ENCODE results near the gene FBXO46. TPM values are rescaled to one million over a fixed set of nuclear protein-coding genes. Genes with fewer than 3 reads are reported as not detected.

FBXO46 gene
- total and polyA plus RNA-seq, 10 of the 15 experiments (the other 5 are each of a cell fraction or from before 2014, with no cell fraction given) = 2.5 to 61.5 (median 13.7) TPM

DNA sequence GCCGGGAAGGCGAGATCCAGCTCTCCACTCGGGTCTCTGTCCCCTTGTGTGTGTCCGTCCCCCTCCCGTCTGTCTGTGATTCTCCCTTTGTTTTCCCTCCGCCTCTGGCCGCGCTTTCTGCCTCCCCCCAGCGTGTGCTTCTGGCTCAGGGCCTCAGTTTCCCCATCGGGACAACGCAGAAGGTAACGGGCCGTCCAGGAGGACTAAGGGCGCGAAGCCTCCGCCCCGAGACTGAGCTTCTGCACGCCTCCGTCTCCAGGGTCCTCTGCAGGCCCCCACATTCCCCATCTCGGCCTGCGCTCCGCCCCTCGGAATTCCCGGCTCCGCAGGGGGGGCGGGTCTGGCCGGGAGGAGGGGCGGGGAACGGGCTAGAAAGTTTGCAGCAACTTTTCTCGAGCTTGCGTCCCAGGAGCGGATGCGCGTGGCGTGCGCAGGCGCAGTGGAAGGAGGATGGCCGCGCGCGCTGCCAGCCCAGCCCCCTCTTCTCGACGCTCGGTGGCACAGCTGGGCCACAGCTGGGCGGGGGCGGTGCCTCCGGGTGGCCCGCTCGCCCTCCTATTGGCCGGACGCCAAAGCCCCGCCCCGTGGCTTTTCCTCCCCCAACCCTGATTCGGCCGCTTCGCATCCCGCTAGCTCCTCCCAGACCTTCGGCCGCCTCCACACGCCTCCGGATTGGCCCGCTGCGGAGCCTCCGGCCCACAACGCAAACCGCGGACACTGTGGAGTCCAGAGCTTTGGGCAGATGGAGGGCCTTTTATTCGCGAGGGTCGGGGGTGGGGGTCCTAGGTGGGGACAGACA, 38.5 kb upstream of the FBXO46 start, which contains the start of gene SIX5 (continued):
- peak; percentile 99 for TF ChIP-seq TCF12 (IDR thresholded peaks at IDR 0.05; ENCODE audit: low read depth, low read length)
- peak; percentile 94 for TF ChIP-seq CHD2 (IDR thresholded peaks at IDR 0.05; ENCODE audit: borderline replicate concordance, low read depth, low read length)
- no peak for TF ChIP-seq KDM1A (IDR thresholded peaks at IDR 0.05; ENCODE audit: borderline replicate concordance)
- TF ChIP-seq RELA (IDR thresholded peaks at IDR 0.05; ENCODE audit: borderline replicate concordance, partially characterized antibody) = no peak
- TF ChIP-seq SREBF2 (IDR thresholded peaks at IDR 0.05; ENCODE audit: low read length) = no peak
- TF ChIP-seq, protein P1, sequence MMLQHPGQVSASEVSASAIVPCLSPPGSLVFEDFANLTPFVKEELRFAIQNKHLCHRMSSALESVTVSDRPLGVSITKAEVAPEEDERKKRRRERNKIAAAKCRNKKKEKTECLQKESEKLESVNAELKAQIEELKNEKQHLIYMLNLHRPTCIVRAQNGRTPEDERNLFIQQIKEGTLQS (IDR thresholded peaks at IDR 0.05; ENCODE audit: borderline replicate concordance, extremely low read depth, low read depth, low read length) = no peak
- TF ChIP-seq FOXK2 (IDR thresholded peaks at IDR 0.05) = no peak
- TF ChIP-seq ZNF207 (IDR thresholded peaks at IDR 0.05; ENCODE audit: borderline replicate concordance) = no peak
- no peak for TF ChIP-seq BRCA1 (IDR thresholded peaks at IDR 0.05; ENCODE audit: low read depth, low read length)
- TF ChIP-seq MYB (IDR thresholded peaks at IDR 0.05; ENCODE audit: borderline replicate concordance, low read depth, low read length) = no peak
- TF ChIP-seq IKZF1 (conservative IDR thresholded peaks at IDR 0.05) = peak; percentile 65
- TF ChIP-seq FOXM1 (IDR thresholded peaks at IDR 0.05; ENCODE audit: low read depth, low read length) = no peak
- TF ChIP-seq TBL1XR1 (IDR thresholded peaks at IDR 0.05; ENCODE audit: low read depth, low read length) = no peak
- TF ChIP-seq HDAC2 (IDR thresholded peaks at IDR 0.05) = no peak
- no peak for TF ChIP-seq MTA2 (IDR thresholded peaks at IDR 0.05; ENCODE audit: low read depth)
- TF ChIP-seq TAF1 (IDR thresholded peaks at IDR 0.05; ENCODE audit: borderline replicate concordance, low read depth, low read length) = no peak
- peak; percentile 100 for TF ChIP-seq TCF3 (IDR thresholded peaks at IDR 0.05; ENCODE audit: borderline replicate concordance, insufficient read depth, low read depth, low read length)
- TF ChIP-seq, protein P2, sequence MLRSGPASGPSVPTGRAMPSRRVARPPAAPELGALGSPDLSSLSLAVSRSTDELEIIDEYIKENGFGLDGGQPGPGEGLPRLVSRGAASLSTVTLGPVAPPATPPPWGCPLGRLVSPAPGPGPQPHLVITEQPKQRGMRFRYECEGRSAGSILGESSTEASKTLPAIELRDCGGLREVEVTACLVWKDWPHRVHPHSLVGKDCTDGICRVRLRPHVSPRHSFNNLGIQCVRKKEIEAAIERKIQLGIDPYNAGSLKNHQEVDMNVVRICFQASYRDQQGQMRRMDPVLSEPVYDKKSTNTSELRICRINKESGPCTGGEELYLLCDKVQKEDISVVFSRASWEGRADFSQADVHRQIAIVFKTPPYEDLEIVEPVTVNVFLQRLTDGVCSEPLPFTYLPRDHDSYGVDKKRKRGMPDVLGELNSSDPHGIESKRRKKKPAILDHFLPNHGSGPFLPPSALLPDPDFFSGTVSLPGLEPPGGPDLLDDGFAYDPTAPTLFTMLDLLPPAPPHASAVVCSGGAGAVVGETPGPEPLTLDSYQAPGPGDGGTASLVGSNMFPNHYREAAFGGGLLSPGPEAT (IDR thresholded peaks at IDR 0.05; ENCODE audit: low read depth) = peak; percentile 36
- no peak for TF ChIP-seq SMAD1 (IDR thresholded peaks at IDR 0.05; ENCODE audit: low read depth, partially characterized antibody)
- peak; percentile 78 for TF ChIP-seq POLR2AphosphoS2 (IDR thresholded peaks at IDR 0.05; ENCODE audit: low read depth, low read length)
- no peak for TF ChIP-seq WRNIP1 (IDR thresholded peaks at IDR 0.05; ENCODE audit: borderline replicate concordance, low read depth, low read length)
- peak; percentile 88 for TF ChIP-seq SP1 (IDR thresholded peaks at IDR 0.05; ENCODE audit: low read depth, low read length)
- no peak for TF ChIP-seq ETV6 (conservative IDR thresholded peaks at IDR 0.05 in 1 of 2, IDR thresholded peaks at IDR 0.05 in 1 of 2; ENCODE audit: borderline replicate concordance in 1 of 2, low read depth in 1 of 2)
- TF ChIP-seq SUPT20H (IDR thresholded peaks at IDR 0.05; ENCODE audit: borderline replicate concordance, control insufficient read depth, low read depth, low read length) = no peak
- TF ChIP-seq, protein P3, sequence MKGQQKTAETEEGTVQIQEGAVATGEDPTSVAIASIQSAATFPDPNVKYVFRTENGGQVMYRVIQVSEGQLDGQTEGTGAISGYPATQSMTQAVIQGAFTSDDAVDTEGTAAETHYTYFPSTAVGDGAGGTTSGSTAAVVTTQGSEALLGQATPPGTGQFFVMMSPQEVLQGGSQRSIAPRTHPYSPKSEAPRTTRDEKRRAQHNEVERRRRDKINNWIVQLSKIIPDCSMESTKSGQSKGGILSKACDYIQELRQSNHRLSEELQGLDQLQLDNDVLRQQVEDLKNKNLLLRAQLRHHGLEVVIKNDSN (IDR thresholded peaks at IDR 0.05; ENCODE audit: borderline replicate concordance, extremely low read length, insufficient read depth, low read depth, low read length) = no peak
- no peak for TF ChIP-seq SMARCA5 (IDR thresholded peaks at IDR 0.05)
